Measurements from ENCODE around the gene TNP2.

DNA sequence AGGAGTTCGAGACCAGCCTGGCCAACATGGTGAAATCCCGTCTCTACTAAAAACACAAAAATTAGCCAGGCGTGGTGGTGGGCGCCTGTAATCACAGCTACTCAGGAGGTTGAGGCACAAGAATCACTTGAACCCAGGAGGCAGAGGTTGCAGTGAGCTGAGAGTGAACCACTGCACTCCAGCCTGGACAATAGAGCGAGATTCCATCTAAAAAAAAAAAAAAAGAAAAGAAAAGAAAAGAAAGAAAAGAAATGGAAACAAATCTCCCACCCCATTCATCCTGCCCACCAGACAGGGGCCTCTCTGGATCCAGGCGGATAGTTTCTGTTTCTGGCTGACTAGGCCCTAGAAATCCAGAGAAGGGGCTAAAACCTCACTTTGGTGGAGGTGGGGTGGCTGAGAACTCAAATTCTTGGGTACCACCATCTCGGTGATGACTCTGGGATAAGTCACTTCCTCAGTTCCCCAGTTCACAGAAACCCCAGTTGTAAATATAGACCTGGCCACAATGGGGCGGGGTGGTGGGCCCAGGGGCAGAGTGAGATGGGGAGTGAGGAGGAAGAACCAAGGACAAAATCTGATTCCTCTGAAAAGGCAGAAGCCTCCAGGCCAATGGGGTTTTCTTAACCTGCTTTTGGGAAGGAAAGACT is 35.3 kb downstream of the TNP2 start:
- TF ChIP-seq, protein P1, sequence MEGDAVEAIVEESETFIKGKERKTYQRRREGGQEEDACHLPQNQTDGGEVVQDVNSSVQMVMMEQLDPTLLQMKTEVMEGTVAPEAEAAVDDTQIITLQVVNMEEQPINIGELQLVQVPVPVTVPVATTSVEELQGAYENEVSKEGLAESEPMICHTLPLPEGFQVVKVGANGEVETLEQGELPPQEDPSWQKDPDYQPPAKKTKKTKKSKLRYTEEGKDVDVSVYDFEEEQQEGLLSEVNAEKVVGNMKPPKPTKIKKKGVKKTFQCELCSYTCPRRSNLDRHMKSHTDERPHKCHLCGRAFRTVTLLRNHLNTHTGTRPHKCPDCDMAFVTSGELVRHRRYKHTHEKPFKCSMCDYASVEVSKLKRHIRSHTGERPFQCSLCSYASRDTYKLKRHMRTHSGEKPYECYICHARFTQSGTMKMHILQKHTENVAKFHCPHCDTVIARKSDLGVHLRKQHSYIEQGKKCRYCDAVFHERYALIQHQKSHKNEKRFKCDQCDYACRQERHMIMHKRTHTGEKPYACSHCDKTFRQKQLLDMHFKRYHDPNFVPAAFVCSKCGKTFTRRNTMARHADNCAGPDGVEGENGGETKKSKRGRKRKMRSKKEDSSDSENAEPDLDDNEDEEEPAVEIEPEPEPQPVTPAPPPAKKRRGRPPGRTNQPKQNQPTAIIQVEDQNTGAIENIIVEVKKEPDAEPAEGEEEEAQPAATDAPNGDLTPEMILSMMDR (conservative IDR thresholded peaks at IDR 0.05), result no peak
- no peak for TF ChIP-seq ZFX (IDR thresholded peaks at IDR 0.05)
